GM23338 (cell line): Measurements from ENCODE around the gene NHERF1.

Experiments used
- CREB1 ChIP-seq: fragments of 250-450 bp; sonication (Bioruptor Pico); IDR thresholded peaks from 2 replicates; pipeline ENCODE4 v1.5.0; 2020; ENCODE audit warnings: low read depth, mild to moderate bottlenecking, moderate library complexity
- CTCF ChIP-seq, 2 experiments: fragments of 200-600 bp in 1 of 2; sonication (generic) in 1 of 2; conservative IDR thresholded peaks; 2 replicates each; pipeline versions ENCODE4 v1.5.1 to v1.6.1; 2016 to 2017; ENCODE audit warnings: antibody characterized with exemption in 2 of 2, low read depth in 2 of 2, mild to moderate bottlenecking in 2 of 2, moderate library complexity in 1 of 2
- ETS1 ChIP-seq: IDR thresholded peaks from 2 replicates; pipeline ENCODE4 v1.6.1; 2016; ENCODE audit warnings: antibody characterized with exemption
- EZH2 ChIP-seq: fragments of 200-600 bp; sonication (generic); IDR thresholded peaks from one replicate; pipeline ENCODE4 v1.8.0; 2017; ENCODE audit warnings: antibody characterized with exemption, mild to moderate bottlenecking, low read depth; ENCODE audit not compliant: unreplicated experiment
- JUNB ChIP-seq: IDR thresholded peaks from one replicate; pipeline ENCODE4 v1.6.1; 2016; ENCODE audit warnings: antibody characterized with exemption; ENCODE audit not compliant: unreplicated experiment
- POLR2AphosphoS5 ChIP-seq: IDR thresholded peaks from 2 replicates; pipeline ENCODE4 v1.6.1; 2016; ENCODE audit warnings: antibody characterized with exemption, low read depth
- REST ChIP-seq: IDR thresholded peaks from one replicate; pipeline ENCODE4 v1.6.1; 2018; ENCODE audit warnings: antibody characterized with exemption; ENCODE audit not compliant: unreplicated experiment
- STAT1 ChIP-seq: IDR thresholded peaks from one replicate; pipeline ENCODE4 v1.6.1; 2016; ENCODE audit warnings: antibody characterized with exemption; ENCODE audit not compliant: unreplicated experiment

GRCh38 chr17:74800531-74800930 is 52.1 kb downstream of the NHERF1 start:
- no peak for TF ChIP-seq CTCF (conservative IDR thresholded peaks at IDR 0.05; ENCODE audit: low read depth in 2 of 2)
- no peak for TF ChIP-seq POLR2AphosphoS5
- TF ChIP-seq JUNB: no peak
- TF ChIP-seq EZH2: no peak
- no peak for TF ChIP-seq REST
- no peak for TF ChIP-seq STAT1
- no peak for TF ChIP-seq CREB1
- TF ChIP-seq ETS1: no peak
